Measurements from ENCODE around the gene MAP4K5.

The MAP4K5 gene

DNA sequence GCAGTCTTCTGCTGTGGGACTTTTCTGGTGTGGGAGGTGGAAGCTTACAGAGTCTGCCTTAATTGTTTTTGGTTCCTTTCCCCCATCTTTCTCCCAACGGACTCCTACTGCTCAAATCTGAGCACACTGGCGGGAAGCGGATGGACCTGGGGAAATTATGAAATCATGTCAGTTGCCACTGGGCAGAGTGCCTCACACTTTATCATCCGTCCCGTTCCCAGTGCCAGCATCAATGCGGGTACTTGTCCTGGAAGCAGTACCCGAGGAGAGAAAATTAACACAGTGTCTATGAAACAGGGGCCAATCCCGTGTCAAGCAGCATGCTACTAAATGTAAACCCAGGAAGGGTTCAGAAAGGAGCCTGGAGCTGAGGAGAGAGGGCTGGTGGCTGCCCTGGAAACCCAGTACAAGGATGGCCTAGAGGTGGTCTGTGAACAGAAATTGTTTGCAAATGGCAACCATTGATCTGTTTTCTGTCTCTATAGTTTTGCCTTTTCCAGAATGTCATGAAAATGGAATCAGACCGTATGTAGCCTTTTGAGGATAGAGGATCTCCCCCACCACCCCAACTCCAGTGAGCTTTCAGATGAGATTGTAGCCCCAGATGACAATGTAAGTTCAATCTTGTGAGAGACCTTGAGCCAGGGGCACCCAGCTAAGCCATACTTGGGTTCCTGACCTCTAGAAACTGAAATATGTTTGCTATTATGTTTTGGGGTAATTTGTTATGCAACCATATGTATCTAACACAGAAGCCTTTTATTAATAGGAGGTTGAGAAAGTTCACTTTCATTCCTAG is 134.8 kb downstream of the MAP4K5 start:
- DNase-seq: no peak

DNA sequence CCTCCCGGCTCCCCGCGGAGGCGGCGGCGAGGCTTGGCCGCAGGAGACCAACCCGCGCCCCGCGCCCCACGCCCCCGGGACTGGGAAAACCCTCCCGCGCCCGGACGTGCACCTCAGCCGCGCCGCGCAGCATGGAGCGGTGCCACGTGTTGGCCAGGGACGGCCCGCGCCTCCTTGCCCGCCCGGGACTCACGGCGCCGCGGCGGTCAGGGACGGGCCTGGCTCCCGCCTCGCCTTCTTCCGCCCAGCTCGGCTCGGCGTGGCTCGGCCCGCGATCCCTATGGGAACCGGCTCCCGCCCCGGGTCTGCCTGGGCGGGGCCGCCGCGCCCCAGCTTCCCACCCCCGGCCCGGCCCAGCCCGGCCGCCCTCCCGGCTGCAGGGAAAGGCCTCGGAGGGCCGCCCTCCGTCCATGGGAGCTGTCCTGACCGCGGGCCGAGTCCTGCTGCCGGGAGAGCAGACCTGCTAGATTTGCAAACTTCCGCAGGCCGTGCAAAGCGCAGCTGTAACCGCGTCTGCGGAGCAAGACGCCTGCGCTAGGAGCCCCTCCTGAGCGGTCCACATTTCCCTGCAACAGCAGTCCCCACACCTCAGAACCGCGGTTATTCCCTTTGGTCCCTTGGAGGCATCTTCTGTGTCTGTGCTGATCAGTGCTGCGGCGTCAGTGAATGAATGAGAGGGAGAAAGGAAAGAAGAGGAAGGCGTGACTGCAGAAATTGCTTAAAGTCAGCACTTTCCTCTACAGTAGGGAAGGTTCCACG is 135.6 kb downstream of the MAP4K5 start, which contains the start of gene CDKL1:
Gene CDKL1, minus strand, starts transcription at position 251 of the 759 bp plus-strand sequence. CDS start 1,013 bp downstream, outside the sequence.
- DNase-seq: peak; percentile 22

DNA sequence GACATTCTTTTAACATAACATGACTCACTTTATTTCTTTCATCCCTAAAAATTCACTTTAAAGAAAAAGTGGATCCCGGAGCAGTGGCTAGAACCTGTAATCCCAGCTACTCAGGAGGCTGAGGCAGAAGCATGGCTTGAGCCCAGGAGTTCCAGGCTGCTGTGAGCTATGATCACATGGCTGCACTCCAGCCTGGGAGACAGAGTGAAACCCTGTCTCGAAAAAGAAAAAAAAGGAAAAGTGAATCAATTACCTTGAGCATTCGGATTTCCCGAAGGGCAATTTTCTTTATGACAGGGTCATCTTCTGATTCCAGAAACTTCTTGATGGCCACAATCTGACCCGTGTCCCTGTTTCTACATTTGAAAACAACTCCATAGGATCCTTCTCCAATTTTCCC is 136.9 kb downstream of the MAP4K5 start:
- DNase-seq: no peak

DNA sequence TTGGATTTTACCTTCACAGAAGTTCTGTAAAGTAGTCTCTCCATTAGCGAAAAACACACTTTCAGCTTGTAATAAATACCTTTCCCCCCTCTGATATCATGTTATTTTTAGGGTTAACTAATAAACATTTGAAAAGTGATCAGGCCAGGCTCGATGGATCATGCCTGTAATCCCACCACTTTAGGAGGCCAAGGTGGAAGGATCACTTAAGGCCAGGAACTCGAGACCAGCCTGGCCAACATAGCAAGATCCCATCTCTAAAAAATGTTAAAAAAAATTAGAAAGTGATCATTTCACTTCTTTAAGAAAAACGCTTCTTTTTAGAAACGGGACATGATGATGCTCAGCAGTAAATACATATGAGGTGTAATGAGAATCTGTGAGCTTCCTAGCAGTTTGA is 137.7 kb downstream of the MAP4K5 start:
- DNase-seq: no peak

DNA sequence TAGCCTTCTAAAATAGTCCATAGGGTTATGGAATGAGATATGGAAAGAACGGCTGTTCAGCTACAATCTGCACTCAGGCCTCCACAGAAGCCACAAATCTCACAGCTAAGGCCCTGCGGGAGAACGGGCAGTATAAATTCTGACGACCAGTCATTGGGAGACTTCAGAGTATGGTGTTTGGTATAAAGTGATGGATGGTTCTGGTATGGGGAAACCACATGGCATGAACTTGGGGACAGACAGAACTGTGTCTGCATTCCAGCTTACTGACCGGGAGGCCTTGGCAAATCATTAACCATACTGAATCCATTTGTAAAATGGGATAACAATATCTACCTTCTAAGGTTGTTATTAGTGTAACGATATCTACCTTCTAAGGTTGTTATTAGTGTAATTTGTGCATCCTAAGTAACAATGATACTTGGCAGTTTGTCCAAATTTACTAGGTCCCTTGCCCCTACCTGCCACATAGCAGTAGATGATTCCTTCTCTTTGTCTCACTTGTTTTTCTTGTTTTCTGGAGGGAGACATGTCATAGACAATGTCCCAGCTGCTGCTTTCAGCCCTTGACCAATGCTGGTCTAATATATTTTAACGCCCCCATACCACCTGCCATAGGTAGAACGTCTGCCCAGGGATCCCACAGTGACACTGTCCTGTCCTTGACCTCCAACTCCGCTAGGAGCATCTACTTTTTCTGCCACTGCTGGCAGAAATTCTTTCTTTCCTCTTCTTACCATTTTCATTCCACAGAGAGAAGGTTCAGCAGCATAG is 142.5 kb downstream of the MAP4K5 start:
- DNase-seq: no peak

DNA sequence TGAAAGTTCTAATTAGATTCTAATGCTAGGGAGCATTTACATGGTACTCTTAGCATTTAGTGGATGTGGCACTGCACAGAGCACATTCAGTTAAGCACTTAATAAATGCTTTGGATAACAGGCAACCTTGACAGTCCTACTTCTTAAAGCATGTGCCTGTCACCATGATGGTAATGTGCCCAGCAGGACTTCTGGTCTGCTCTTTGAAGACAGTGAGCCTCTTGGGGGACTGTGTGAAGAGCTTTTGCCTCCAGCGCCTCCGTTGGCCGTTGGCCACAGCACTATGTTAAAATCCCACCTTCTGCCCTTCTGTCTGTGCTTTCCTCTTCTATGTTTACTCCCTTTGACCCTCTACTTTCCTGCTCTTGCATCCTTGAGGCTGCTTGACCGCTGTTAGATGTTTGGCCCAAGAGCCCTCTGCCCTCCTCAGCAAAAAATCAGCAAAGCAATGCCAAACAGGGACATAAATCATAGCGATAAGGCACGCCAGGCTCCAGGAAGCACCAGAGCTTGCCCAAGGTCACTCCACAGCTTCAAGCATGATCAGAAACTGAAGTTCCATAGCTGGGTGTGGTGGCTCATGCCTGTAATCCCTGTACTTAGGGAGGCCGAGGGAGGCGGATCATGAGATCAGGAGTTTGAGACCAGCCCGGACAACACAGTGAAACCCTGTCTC is 144.0 kb downstream of the MAP4K5 start:
- DNase-seq: no peak

DNA sequence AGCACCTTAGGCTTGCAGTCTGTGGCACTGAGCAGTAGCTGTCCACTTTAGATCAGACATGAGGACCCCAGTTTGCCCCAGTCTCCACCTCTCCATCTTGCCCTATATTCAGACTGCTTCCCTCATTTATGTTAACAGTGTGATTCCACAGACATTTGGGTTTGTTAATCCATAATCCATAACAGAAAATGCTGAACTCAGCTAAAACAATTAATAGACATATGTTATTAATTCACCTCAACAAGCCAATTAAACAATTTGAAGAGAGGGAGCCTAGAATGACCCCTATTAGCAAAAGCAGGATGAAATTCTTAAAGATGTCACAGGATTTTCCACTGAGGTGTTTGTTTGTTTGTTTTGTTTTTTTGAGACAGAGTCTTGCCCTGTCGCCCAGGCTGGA is 144.8 kb downstream of the MAP4K5 start:
- no peak for DNase-seq

DNA sequence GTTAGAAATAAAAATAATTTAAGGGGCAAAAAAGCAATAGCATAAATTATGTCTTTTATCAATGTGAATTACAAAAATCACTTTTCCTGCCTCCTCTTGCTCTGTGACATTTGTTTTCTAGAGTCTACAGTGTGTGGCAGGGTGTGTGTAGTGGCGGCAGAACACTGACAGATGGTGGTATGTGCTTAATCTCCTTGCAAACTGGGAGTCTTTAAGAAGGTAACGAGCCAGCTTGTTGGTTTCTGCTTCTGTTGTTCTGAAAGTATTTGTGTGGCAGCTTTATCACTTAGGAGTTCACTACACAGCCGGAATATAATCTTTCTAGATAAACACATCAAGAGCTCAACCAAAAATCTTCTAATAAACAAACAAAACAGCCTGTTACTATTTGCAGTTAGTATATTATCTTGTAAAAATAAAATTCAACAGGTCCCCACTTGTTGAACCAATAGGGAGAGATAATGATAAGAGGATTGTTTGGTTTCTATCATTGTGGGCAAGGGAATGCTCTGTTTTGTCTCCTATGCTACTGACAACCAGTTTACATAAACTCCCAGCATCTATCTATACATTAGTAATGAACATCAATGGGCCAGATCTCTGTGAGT is 148.6 kb downstream of the MAP4K5 start:
- no peak for DNase-seq

DNA sequence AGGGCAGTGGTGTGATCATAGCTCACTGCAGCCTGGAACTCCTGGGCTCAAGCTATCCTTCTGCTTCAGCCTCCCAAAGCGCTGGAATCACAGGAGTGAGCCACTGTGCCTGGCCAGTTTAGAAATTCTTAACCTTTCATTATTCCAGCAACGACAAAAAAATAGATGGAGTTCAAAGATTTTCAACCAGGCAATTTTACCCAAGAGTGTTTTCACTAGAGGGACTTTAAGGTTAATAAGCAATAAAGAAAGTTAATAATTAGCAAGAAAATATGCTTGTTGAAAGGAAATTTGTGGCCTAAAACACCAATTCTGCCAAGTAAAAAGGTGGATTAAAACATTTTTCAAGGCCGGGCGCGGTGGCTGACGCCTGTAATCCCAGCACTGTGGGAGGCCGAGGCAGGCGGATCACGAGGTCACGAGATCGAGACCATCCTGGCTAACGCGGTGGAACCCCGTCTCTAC is 150.5 kb downstream of the MAP4K5 start:
- DNase-seq: no peak

DNA sequence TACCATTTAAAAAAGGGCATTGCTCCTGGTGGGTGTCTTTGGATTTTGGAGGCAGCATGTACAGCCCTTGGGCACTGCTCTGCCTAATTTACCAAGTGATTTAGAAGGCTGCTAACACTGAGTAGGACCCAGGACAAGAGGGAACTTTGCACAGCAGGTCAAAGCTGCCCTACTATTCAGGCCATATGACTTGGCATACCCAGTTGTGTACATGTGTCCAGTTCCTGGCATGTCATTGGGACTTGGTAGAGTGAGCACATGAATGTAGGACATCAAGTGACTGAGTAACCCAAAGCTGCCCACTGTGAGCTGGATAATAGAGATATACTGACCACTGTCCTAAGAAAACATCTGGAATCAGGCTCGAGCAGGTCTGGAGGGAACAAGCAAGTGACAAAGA is 151.4 kb downstream of the MAP4K5 start:
- DNase-seq: no peak

DNA sequence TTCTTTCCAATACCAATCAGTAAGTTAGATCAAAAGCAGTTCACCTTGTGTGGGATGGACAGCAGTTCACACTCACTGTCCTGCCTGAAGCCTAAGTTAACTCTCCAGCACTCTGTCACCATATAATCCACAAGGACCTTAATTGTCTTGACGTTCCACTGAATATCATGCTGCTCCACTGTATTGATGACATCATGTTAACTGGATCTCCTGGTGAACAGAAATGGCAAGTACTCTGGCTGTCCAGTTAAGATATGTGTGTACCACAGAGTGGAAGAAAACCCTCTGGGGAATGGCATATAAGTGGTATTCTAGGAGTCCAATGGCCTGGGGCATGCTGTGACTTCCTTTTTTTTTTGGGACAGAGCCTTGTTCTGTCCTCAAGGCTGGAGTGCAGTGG is 151.9 kb downstream of the MAP4K5 start:
- no peak for DNase-seq

DNA sequence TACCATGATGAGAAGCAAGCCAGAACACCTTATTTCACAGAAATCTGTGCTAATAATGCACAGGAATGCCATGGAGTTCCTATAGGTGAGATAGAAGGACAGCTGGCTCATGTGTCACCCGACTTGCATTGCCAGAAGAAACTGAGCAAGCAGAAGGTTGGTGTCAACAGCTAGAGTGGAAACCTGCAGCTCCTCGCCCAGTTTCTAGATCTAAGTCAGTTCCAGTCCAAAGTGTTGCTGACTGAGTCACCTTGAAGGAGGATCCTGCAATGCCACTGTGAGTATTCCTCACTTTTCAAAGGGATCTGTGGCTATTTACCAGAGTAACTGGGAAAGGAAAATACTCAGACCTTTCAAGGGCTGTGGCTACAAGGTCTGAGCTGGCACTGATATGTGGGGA is 152.8 kb downstream of the MAP4K5 start:
- DNase-seq: no peak

DNA sequence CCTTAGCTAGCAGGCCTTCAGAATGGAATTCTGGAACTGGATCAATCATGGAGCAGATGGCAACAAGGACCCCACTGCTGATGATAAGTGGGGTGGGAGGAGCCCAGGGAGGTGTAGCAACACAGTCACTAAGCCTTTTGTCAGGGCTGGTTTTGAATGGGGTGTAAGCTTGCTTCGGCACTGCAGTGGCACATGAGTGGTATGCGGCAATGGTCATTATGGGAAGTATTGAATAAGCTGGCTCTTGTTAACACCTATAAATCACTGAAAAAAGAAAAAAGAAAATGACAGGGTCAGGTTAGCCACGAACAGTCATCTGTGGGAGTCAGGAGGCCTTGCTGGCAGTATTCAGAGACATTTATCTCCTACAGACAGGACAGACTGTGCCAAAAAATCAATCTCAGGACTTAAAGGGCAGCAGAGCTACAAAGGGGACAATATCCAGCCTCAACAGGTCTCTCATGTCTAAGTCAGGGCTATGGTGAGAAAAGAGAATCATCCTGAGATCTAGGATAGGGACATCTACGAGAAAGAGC is 154.8 kb downstream of the MAP4K5 start:
- DNase-seq: no peak

DNA sequence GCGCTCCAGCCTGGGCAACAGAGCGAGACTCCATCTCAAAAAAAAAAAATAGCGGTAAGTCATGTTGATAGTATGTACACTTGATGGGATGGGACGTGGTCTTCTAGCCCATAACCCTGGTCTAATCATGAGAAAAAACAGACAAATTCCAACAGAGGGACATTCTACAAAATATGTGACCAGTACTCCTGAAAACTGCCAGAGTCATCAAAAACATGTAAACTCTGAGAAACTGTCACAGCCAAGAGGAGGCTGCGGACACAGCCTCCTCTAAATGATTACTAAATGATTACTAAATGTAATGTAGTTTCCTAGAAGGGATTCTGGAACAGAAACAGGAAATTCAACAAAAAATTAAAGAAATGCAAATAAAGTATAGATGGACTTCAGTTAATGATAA is 156.6 kb downstream of the MAP4K5 start:
- DNase-seq: no peak

DNA sequence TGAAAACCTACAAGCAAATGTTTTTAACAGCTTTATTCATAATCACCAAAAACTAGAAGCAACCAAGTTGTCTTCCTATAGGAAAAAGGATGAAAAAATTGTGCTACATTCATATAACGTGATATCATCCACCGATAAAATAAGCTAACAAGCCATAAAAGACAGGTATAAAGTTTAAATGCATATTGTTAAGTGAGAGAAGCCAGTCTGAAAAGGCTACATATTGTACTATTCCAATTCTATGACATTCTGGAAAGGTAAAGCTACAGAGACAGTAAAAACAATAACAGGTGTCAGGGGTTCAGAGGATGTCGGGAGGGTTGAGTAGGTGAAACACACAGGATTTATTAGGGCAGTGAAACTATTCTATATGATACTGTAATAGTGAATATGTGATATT is 158.4 kb downstream of the MAP4K5 start:
- DNase-seq: no peak

DNA sequence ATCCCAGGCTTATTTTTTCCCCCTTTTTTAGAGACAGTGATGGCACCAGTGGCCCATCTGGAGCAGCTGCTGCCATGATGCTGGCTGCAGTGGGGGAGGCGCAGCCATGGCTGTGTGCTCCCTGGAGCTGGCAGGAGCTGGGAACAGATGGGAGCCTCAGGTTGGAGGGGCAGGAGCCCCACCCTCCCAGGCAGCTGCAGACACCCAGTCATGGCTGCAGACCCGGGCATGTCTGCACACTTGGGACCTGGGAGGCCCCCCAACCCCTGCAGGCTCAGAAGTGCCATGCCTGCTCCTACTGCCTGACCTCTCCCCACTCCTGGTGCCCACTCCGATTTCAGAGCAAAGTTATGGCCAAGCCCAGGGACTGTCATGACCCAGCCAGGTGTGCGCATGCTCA is 160.8 kb downstream of the MAP4K5 start:
- no peak for DNase-seq

Measured in activated CD4-positive, alpha-beta T cell treated with anti-CD3 and anti-CD28 coated beads, Interleukin-2, amount 50 U/mL, for 1 hour (primary cell).